GM19463 (cell line): ENCODE data around the gene TRNAU1AP.

Experiments
- ATAC-seq: cut with Tn5 transposase; IDR thresholded peaks from one replicate; pipeline ENCODE4 v1.9.1; 2021; ENCODE audit warnings: mild to moderate bottlenecking, moderate library complexity; ENCODE audit not compliant: unreplicated experiment

Gene TRNAU1AP

DNA sequence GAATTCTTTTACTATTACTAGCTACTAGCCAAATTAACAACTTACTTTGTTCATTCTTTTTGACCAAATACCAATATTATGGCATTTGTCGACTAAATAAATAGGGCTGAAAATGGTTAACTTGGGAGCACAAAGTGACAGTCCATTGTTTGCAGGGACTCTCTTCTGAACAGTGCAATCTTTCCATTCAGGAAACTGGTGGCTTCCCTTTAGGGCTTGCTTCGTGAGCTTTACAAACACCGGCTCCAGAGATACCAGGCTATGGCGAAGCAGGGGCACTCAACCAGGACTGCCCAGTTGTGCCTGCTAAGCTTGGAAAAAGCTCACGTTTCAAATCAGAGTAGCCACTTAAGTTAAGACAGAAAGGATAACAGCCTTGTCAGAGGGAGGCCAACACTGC lies 51.5 kb downstream of the TRNAU1AP start:
- no peak for ATAC-seq

DNA sequence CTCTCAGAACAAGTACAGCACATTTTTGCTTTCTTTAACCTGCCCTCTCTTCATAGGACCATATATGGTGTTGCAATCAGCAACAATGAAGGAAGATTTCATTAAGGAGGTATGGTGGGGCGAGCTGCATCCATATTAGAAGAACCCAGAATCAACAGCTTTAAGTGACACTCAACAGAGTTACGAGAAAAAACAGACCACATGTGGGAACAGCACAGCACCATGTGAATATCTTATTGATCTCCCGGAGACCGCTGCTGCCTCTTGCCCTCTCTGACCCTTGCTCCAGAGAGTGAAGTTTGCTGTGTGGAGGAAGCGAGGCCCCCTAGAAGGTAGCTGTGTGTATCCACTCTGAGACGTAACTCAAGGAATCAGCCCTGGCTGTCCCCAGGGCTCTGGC lies 52.1 kb downstream of the TRNAU1AP start:
- no peak for ATAC-seq

DNA sequence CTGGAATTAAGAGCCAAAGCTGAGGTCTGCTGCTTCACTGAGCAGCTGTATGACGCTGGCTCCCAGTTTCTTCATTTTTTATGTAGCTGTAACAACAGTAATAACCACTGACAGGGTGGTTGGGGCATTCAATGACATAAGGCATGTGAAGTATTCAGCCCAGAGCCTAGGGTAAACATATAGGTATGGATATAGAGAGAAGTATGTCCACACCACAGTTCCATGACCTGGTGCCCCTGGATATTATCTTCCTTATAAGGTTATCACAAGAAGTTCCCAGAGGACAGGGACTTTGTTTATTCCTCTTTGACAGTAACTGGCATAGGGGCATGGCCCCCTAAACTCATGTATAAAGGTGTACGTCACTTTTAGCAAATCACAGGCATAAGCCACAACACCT lies 53.9 kb downstream of the TRNAU1AP start:
- no peak for ATAC-seq

DNA sequence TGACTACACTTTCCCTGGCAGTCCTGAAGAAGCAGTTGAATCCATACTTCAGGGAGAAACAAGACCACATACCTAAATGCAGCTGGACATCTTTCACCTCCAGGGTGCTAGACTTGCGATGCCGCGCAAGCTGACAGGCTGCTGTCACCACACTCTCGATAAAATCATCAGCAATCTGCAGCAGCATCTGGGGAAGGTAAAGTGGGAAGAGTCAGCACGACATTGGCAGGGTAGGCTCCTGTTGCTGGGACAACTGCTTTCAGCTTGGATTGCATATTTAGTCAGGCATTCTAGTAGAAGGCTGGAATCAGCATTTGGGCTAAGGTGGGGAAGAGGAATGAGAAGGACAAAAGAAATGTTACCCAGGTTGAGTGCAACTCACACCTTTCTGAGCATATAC lies 60.3 kb downstream of the TRNAU1AP start:
- no peak for ATAC-seq
